Ovary (tissue), 3 donors: ENCODE data around the gene TRMT112.

ENCODE experiments used
- POLR2A ChIP-seq: fragments of 450-650 bp; IDR thresholded peaks from one replicate; pipeline ENCODE4 v1.6.1; 2017; ENCODE audit warnings: antibody characterized with exemption, mild to moderate bottlenecking, moderate library complexity
- TF ChIP-seq, protein P1 (sequence below), 3 donors: fragments of 450-650 bp in 2 of 3; fragments of 200-600 bp in 1 of 3; IDR thresholded peaks; one replicate each; pipeline versions ENCODE4 v1.5.1 to v1.8.0; 2016 to 2022; ENCODE audit warnings: antibody characterized with exemption in 3 of 3, mild to moderate bottlenecking in 1 of 3
- donor health status: DM: no; HTN: no; CAD: no.

DNA sequence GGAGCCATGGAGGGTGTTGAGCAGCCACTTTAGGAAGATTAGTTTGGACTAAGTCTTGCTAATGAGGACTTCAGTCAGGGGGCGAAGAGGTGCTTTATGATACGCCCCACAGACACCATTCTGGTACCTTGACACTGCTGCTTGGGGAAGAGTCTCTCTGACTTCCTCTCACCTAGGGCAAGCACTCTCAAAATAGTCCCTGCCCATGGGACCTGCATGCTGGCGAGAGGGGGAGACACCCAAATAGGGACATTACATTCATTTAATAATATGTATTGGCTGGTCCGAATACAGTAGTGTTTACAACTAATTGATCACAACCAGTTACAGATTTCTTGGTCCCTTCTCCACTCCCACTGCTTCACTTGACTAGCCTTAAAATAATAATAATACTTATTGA is 21.6 kb downstream of the TRMT112 start:
- TF ChIP-seq, protein P1, sequence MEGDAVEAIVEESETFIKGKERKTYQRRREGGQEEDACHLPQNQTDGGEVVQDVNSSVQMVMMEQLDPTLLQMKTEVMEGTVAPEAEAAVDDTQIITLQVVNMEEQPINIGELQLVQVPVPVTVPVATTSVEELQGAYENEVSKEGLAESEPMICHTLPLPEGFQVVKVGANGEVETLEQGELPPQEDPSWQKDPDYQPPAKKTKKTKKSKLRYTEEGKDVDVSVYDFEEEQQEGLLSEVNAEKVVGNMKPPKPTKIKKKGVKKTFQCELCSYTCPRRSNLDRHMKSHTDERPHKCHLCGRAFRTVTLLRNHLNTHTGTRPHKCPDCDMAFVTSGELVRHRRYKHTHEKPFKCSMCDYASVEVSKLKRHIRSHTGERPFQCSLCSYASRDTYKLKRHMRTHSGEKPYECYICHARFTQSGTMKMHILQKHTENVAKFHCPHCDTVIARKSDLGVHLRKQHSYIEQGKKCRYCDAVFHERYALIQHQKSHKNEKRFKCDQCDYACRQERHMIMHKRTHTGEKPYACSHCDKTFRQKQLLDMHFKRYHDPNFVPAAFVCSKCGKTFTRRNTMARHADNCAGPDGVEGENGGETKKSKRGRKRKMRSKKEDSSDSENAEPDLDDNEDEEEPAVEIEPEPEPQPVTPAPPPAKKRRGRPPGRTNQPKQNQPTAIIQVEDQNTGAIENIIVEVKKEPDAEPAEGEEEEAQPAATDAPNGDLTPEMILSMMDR (IDR thresholded peaks at IDR 0.05), result no peak
- no peak for TF ChIP-seq POLR2A
